G401.6 (cell line): Measurements from ENCODE around the gene SPECC1.
"Not testable (repeated sequence)": the region's sequence is repeated elsewhere in the genome, so short reads cannot be mapped to it uniquely, and the experiment has no call there.

Source experiments
- FAIRE-seq: peaks from 2 replicates; lab custom pipeline; 2012; peaks lifted over from hg19 to GRCh38; lab: Jason Lieb, UNC

Gene SPECC1

GRCh38 chr17:20210180-20210579, 201.0 kb downstream of the SPECC1 start:
- FAIRE-seq, result no peak

DNA sequence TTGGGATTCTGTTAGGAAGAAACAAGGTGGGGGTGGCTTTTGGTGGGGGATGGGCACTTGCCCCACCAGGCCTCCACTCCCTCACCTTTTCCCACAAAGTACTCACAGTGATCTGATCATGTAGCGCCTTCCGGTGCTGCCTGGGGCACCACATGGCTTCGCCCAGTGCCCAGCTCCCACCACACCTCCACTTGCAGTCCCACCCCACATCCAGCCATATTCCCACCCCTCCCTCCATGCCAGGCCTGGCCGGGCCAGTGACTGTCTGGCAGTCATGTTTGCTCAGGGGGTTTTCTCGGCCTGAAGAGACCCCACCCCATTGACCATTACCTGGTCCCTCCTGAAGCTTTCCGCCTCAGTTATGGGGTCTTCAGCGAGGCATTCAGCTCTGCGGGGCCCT, 201.5 kb downstream of the SPECC1 start:
- no peak for FAIRE-seq

DNA sequence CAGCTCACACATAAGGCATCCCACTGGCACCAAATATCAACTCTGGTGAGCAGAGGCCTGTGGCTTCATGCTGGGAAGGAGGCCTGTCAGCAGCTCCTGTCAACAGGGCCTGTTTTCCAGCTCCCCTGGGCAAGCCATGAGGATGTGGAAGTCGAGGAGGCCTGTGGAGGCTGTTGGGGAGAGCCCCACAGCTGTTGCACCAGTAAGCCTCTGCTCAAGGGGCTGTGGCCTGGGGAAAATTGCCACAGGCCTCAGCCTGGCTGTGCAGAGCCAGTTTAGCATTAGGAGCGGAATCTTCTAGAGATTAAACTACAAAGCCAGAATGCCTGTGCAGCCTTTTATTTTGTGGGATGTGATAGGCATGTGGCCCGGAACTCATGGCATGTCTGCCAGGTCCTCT, 202.1 kb downstream of the SPECC1 start:
- FAIRE-seq, result no peak

- FAIRE-seq, result no peak
These were observed 204.3 kb downstream of the SPECC1 start for GRCh38 chr17:20213449-20213848.

DNA sequence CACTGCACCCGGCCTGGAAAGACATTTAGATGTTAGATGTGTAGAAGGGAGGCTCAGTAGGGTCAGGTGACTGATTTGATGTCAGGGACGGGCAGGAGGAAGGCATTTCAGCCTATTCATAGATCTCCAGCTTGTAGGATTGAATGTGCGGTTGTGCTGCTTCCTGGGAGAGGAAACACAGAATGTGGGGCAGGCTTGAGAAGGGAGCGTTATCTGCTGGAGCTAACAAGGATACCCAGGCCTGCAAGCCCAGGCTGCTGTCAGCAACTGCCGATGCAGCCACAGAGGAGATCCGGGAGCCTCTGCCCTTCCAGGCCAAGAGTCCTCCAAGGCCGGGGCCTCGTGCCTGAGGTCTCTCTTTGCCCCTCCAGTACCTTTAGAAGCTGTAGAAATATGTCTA, 205.6 kb downstream of the SPECC1 start:
- FAIRE-seq, result no peak

- no peak for FAIRE-seq
These were observed 207.1 kb downstream of the SPECC1 start for GRCh38 chr17:20216154-20216815.

- no peak for FAIRE-seq
These were observed 207.7 kb downstream of the SPECC1 start for GRCh38 chr17:20216853-20217252.

- FAIRE-seq, result no peak
These were observed 208.5 kb downstream of the SPECC1 start for GRCh38 chr17:20217677-20218076.

GRCh38 chr17:20218272-20218671, 209.1 kb downstream of the SPECC1 start:
- FAIRE-seq, result no peak

- no peak for FAIRE-seq
These were observed 214.7 kb downstream of the SPECC1 start for GRCh38 chr17:20223808-20224328.

GRCh38 chr17:20224379-20224778, 215.2 kb downstream of the SPECC1 start:
- no peak for FAIRE-seq

DNA sequence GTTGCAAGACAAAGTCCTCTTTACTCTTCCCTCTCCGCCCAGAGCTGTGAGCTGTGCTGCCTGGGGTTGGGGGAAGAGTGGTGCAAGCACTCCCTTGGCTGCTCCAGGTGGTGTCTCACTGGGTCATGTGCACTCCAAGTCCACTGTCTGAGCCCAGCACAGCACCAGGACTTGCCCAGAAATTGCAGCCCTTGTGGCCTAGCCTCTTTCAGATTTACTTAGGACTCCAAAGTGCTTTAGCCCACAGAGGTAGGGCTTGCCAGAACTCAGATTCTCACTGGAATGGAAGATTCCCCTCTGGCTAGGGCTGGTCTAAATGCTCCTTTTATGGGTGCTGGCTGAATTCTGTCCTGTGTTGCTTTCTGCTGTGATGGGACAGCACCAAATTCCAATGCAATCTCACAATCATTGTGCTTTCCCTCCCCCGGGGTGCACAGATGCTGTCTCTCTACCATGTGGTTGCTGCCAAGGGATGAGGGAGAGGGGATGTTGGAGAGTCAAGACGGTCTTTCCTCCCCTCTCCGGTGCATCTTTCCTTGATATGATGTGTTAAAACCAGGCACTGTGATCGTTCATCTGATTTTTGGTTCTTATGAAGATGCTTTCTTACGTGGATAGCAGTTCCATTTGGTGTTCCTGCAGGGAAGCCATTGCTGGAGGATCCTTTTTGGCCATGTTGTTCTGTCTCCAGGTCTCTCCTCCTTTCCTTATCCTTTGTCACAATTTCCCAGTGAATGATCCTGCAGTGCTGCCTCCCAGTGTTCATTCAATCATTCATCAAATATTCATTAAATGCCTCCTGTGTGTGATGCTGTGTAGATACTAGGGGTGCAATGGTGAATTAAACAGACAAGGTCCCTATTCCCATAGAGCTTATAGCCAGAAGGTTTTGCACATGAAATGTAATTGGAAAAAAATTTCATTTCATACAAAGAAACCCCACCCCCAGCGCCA, 216.3 kb downstream of the SPECC1 start:
- FAIRE-seq, result no peak

GRCh38 chr17:20226814-20227482, 217.8 kb downstream of the SPECC1 start:
- no peak for FAIRE-seq

DNA sequence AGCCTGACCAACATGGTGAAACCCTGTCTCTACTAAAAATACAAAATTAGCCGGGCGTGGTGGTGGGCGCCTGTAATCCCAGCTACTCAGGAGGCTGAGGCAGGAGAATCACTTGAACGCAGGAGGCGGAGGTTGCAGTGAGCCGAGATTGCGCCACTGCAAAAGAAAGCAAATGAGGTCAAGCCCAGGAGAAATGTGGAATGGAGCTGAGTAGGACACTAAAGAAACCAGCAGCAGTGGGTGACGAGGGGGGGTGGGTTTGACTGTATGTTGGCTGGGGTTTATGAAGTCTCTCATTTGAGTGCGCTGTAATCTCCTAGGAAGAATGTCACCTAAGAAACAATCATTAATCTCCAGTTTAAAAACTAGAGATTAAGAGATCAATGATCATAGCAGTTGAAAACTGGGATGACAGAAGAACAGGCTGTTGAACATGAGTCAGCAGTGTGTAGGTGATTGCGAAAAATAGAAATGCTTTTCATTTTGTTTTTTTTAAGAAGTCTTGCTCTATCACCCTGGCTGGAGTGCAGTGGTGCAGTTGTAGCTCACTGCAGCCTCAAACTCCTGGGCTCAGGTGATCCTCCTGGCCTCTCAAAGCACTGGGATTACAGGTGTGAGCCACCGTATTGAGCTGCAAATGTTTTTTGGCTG, 218.7 kb downstream of the SPECC1 start:
- not testable (repeated sequence) for FAIRE-seq

DNA sequence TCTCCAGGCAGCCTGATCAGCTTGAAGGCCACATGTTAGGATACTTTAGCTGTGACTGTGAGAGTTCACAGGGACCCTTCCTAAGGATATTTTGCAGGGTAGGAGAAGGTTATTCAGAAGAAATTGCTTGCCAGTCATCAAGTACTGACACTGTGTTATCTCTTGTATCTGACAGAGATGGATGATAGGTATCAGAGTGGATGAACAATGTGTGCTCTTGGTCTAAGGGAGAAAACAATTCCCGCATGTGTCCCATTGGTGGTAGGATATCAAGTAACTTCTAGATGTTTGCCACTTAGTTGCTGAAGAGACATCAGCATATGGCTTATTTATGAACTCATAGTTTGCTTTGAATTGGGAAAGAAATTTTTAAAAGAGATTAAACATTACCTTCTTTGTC, 219.3 kb downstream of the SPECC1 start:
- no peak for FAIRE-seq

DNA sequence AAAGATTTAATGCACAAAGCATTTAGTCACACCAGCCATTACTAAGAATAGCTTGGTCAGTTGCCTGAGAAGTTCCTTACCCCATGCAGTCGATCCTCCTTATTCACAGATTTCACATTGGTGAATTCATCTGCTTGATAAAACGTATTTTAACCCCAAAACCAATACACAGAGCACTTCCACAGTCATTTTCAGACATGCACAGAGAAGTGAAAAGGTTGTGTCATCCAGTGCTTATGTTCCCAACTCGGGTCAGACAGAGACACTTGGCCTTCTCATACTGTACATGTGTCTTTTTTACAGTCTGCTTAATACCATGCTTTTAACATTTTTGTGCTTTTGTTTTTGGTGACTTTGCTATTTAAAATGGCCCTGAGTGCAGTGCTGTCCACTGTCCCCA, 219.7 kb downstream of the SPECC1 start:
- no peak for FAIRE-seq

DNA sequence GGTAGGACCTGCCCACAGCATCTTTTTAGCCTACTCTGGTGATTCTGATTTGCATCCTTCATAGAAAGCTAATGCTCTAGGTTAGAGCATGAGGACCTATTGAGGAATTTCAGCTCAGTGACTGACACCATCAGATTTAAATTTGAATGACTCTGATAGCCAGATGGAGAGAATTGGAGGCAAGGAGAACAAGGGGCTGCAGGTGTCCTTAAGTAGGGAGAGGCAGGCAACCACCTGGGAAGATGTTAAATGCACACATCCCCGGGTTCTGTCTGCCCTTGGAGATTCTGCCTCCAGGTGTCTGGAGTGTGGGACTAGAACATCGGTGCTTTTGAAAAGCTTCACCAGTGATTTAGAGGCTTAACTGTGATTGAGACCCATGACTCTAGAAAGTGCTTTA, 221.8 kb downstream of the SPECC1 start:
- FAIRE-seq, result no peak

- FAIRE-seq, result no peak
These were observed 223.5 kb downstream of the SPECC1 start for GRCh38 chr17:20232611-20233010.

DNA sequence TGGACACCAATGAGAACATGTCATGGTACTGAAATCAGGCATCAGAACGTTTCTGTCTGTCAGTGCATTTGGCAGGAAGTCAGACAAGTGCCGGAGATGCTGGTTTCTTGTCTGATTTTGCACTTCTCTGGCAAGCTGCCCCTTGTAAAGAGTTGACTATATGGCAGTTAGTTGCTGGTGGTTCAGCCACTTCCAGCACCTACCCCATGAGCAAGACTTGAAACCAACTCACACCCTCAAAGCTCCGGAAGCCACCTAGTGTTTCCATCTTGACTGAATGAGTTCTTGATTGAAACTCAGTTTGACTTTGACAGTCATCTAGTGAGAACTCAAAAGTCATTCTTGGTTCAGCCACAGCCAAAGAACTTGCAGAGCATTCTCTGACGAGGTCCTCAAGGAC, 225.1 kb downstream of the SPECC1 start:
- FAIRE-seq, result no peak

- FAIRE-seq, result no peak
These were observed 226.6 kb downstream of the SPECC1 start for GRCh38 chr17:20235747-20236146.

GRCh38 chr17:20236578-20237227, 227.5 kb downstream of the SPECC1 start:
- no peak for FAIRE-seq

DNA sequence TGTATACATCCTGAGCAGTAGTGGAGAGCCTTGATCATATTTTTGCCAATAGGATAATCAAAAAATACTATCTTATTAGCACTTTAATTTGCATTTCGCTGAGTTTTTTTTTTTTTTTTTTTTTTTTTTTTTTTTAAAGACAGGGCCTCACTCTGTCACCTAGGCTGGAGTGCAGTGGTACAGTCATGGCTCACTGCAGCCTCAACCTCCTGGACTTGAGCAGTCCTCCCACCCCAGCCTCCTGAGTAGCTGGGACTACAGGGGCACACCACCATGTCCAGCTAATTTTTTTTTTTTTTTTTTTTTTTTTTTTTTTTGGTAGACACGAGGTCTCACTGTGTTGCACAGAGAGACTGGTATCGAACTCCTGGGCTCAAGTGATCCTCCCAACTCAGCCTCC, 230.6 kb downstream of the SPECC1 start:
- not testable (repeated sequence) for FAIRE-seq
